C4-2B (cell line): Measurements from ENCODE around the gene ALPG.
"Not testable (repeated sequence)": the region's sequence is repeated elsewhere in the genome, so short reads cannot be mapped to it uniquely, and the experiment has no call there.

ENCODE experiments used
- ZFX ChIP-seq: fragments of 450-650 bp; IDR thresholded peaks from 2 replicates; pipeline ENCODE4 v1.6.1; 2017
- TF ChIP-seq, protein P1 (sequence below): fragments of 450-650 bp; conservative IDR thresholded peaks from 2 replicates; pipeline ENCODE4 v1.5.1; 2017; ENCODE audit warnings: mild to moderate bottlenecking

GRCh38 chr2:232370007-232370406 lies 36.6 kb upstream of the ALPG start:
- TF ChIP-seq, protein P1, sequence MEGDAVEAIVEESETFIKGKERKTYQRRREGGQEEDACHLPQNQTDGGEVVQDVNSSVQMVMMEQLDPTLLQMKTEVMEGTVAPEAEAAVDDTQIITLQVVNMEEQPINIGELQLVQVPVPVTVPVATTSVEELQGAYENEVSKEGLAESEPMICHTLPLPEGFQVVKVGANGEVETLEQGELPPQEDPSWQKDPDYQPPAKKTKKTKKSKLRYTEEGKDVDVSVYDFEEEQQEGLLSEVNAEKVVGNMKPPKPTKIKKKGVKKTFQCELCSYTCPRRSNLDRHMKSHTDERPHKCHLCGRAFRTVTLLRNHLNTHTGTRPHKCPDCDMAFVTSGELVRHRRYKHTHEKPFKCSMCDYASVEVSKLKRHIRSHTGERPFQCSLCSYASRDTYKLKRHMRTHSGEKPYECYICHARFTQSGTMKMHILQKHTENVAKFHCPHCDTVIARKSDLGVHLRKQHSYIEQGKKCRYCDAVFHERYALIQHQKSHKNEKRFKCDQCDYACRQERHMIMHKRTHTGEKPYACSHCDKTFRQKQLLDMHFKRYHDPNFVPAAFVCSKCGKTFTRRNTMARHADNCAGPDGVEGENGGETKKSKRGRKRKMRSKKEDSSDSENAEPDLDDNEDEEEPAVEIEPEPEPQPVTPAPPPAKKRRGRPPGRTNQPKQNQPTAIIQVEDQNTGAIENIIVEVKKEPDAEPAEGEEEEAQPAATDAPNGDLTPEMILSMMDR = not testable (repeated sequence)
- TF ChIP-seq ZFX = not testable (repeated sequence)
